ENCODE results near the gene ZBED4.

Gene ZBED4

DNA sequence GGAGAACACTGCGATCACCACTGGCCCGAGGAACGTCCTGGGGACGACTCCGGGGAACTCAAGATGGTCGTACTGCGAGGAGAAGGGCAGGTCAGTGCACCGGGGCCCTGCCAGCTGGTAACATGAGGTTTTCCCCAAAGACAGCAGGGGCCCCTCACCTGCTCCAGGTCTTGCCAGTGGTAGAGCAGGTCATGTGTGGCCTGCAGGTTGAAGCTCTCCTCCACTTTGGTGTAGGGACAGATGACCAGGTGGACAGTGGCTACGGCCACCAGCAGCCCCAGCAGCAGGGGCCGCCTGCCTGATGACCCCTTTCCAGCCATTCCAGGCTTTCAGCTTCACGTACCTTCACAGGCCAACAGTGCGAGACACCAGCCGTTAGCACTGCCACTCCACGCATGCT is 59.8 kb downstream of the ZBED4 start:
- no peak for DNase-seq (ENCODE audit: low read depth, low spot score)
- no peak for TF ChIP-seq ZNF274 (IDR thresholded peaks at IDR 0.05; ENCODE audit: low read depth, low read length)
- TF ChIP-seq YY1 (IDR thresholded peaks at IDR 0.05; ENCODE audit: insufficient read depth, insufficient read length), result no peak
- TF ChIP-seq SUZ12 (IDR thresholded peaks at IDR 0.05; ENCODE audit: extremely low read depth, insufficient read depth, insufficient read length), result no peak
- H3K9ac ChIP-seq (ENCODE audit: insufficient read length, low read depth), result no peak overlapping the region

GRCh38 chr22:49914256-49914655 is 60.6 kb downstream of the ZBED4 start:
- DNase-seq (ENCODE audit: low read depth, low spot score), result no peak
- Histone ChIP-seq H3K9ac (ENCODE audit: insufficient read length, low read depth) (no peak overlapping the region), H3K9me3 (ENCODE audit: insufficient read depth, low read length) (no peaks in the 10 kb centered on the region), H3K4me3 (ENCODE audit: insufficient read length, low read depth) (no peak overlapping the region), H3K27me3 (ENCODE audit: insufficient read depth, insufficient read length) (no peaks in the 10 kb centered on the region), H3K4me1 (ENCODE audit: insufficient read depth, insufficient read length) (peaks cover 10% of the 10 kb centered on the region), H3K36me3 (ENCODE audit: insufficient read depth, insufficient read length, low read length) (peaks cover 41% of the 10 kb centered on the region)
- TF ChIP-seq SUZ12 (IDR thresholded peaks at IDR 0.05; ENCODE audit: extremely low read depth, insufficient read depth, insufficient read length) (no peak), ZNF274 (IDR thresholded peaks at IDR 0.05; ENCODE audit: low read depth, low read length) (no peak), YY1 (IDR thresholded peaks at IDR 0.05; ENCODE audit: insufficient read depth, insufficient read length) (no peak)

More for the DNA sequence above, 59.8 kb downstream of the ZBED4 start:
- H3K4me3 ChIP-seq (ENCODE audit: insufficient read length, low read depth), result no peak overlapping the region
- peaks cover 6% of the 10 kb centered on the region for H3K4me1 ChIP-seq (ENCODE audit: insufficient read depth, insufficient read length)
- peaks cover 45% of the 10 kb centered on the region for H3K36me3 ChIP-seq (ENCODE audit: insufficient read depth, insufficient read length, low read length)
- H3K27me3 ChIP-seq (ENCODE audit: insufficient read depth, insufficient read length), result no peaks in the 10 kb centered on the region
- no peaks in the 10 kb centered on the region for H3K9me3 ChIP-seq (ENCODE audit: insufficient read depth, low read length)

- Histone ChIP-seq H3K27me3 (ENCODE audit: insufficient read depth, insufficient read length) (no peaks in the 10 kb centered on the region), H3K4me3 (ENCODE audit: insufficient read length, low read depth) (no peak overlapping the region), H3K9ac (ENCODE audit: insufficient read length, low read depth) (no peak overlapping the region), H3K9me3 (ENCODE audit: insufficient read depth, low read length) (no peaks in the 10 kb centered on the region), H3K36me3 (ENCODE audit: insufficient read depth, insufficient read length, low read length) (peaks cover 38% of the 10 kb centered on the region), H3K4me1 (ENCODE audit: insufficient read depth, insufficient read length) (peaks cover 7% of the 10 kb centered on the region)
- TF ChIP-seq SUZ12 (IDR thresholded peaks at IDR 0.05; ENCODE audit: extremely low read depth, insufficient read depth, insufficient read length) (no peak), YY1 (IDR thresholded peaks at IDR 0.05; ENCODE audit: insufficient read depth, insufficient read length) (no peak), ZNF274 (IDR thresholded peaks at IDR 0.05; ENCODE audit: low read depth, low read length) (no peak)
- no peak for DNase-seq (ENCODE audit: low read depth, low spot score)
Measured at GRCh38 chr22:49915610-49916009, 62.0 kb downstream of the ZBED4 start.

DNA sequence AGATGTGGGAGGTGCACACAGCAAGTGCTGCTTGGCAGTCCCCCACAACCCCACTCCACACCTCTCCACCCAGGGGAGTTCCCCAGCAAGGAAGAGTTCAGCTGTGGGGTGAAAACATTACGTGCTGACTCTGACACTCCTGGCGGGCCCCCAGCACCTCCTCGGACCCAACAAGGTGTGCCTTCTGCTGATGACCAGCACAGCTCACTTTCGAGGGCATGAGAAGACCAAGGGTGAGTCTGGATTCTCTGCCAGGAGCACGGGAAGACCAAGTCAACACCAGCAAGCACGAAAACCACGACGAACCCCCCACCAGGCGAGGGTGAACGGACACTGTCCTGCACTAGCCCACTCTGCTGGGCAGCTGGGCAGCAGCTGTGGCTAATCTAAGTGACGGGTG is 63.2 kb downstream of the ZBED4 start:
- H3K9me3 ChIP-seq (ENCODE audit: insufficient read depth, low read length), result no peaks in the 10 kb centered on the region
- peaks cover 7% of the 10 kb centered on the region for H3K4me1 ChIP-seq (ENCODE audit: insufficient read depth, insufficient read length)
- H3K9ac ChIP-seq (ENCODE audit: insufficient read length, low read depth), result no peak overlapping the region
- DNase-seq (ENCODE audit: low read depth, low spot score), result no peak
- TF ChIP-seq ZNF274 (IDR thresholded peaks at IDR 0.05; ENCODE audit: low read depth, low read length) (no peak), YY1 (IDR thresholded peaks at IDR 0.05; ENCODE audit: insufficient read depth, insufficient read length) (no peak)
- no peaks in the 10 kb centered on the region for H3K27me3 ChIP-seq (ENCODE audit: insufficient read depth, insufficient read length)
- peaks cover 41% of the 10 kb centered on the region for H3K36me3 ChIP-seq (ENCODE audit: insufficient read depth, insufficient read length, low read length)
- peak overlapping the region; percentile 21 for H3K4me3 ChIP-seq (ENCODE audit: insufficient read length, low read depth)

DNA sequence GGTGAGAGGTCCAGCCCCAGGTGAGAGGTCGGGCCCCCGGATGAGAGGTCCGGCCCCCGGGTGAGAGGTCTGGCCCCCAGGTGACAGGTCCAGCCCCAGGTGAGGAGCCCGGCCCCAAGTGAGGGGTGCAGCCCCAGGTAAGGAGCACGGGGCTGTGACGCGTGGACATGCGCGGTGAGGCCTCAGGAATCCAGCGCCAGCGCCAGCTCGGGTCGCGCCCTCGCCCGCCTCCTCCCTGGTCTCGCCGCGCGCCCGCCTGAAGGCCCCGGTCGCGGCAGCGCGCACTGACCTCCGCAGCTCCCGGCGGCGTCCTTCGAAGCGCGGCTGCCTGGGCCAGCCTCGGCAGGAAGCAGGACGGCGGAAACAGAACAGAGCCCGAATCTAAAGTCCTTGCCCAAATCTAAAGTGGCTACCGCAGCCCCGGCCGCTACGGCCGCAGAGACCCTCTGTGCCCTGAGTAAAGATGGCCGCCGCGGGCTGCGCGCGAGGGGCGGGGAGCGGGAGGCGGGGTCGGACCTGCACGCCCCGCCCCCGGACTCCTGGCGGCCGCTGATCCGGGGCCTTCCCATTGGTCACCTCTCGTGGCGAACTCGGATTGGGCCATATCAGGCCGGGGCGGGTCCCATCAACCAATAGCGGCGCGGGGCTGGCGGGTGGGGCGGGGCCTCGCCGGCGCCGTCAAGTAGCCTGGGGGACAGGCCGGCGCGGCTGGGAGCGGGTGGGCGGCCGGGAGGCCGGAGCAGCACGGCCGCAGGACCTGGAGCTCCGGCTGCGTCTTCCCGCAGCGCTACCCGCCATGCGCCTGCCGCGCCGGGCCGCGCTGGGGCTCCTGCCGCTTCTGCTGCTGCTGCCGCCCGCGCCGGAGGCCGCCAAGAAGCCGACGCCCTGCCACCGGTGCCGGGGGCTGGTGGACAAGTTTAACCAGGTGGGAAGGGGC is 64.6 kb downstream of the ZBED4 start, which contains the start of the genes ALG12 and CRELD2:
Gene ALG12, minus strand, starts transcription at position 465 of the 937 bp plus-strand sequence. CDS start 4,673 bp downstream, outside the sequence.
Gene CRELD2, plus strand, starts transcription at position 661 of the 937 bp plus-strand sequence. Its CDS starts 136 bp downstream, at position 797.
- H3K4me3 ChIP-seq (ENCODE audit: insufficient read length, low read depth), result peak within 1 kb of the TSS; percentile 71
- H3K9ac ChIP-seq (ENCODE audit: insufficient read length, low read depth), result peak within 1 kb of the TSS; percentile 90
- H3K36me3 ChIP-seq (ENCODE audit: insufficient read depth, insufficient read length, low read length), result peaks cover 34% of the 10 kb centered on the region

DNA sequence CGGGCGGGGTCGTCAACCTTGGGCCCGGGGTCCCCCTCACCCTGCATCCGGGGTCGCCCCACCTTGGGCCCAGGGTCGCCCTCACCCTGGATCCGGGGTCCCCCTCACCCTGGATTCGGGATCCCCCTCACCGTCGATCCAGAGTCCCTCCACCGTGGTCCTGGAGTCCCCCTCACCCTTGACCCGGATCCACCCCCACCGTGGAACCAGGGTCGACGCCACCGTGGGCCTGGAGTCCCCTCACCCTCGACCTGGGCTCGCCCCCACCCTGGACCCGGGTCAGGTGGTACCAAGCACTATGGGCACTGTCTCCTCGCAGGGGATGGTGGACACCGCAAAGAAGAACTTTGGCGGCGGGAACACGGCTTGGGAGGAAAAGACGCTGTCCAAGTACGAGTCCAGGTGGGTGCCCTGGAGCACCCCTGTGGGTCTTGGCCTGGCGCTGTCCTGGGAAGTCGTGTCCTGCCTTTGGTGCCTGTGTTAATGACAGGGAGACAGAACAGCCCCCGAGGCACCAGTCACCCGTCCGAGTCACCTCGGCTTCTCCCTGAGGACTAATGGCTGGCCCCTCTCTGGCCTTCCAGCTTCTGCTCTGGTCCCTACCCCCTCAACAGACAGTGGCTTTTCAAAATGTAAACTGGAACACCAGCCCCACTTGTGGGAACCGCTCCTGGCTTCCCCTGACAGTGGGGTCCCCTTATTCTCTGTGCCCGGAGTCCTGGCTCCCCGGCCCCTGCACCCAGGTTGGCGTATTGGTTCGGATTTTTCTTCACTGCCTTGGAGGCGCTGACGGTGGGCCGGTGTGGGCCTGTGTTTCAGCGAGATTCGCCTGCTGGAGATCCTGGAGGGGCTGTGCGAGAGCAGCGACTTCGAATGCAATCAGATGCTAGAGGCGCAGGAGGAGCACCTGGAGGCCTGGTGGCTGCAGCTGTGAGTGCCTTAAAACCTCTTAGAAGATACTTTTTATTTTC is 65.6 kb downstream of the ZBED4 start:
- H3K36me3 ChIP-seq (ENCODE audit: insufficient read depth, insufficient read length, low read length), result peaks cover 30% of the 10 kb centered on the region
- H3K4me1 ChIP-seq (ENCODE audit: insufficient read depth, insufficient read length), result peaks cover 12% of the 10 kb centered on the region
- no peaks in the 10 kb centered on the region for H3K9me3 ChIP-seq (ENCODE audit: insufficient read depth, low read length)
- H3K27me3 ChIP-seq (ENCODE audit: insufficient read depth, insufficient read length), result no peaks in the 10 kb centered on the region
- H3K4me3 ChIP-seq (ENCODE audit: insufficient read length, low read depth), result peak overlapping the region; percentile 60
- H3K9ac ChIP-seq (ENCODE audit: insufficient read length, low read depth), result peak overlapping the region; percentile 82
- TF ChIP-seq SUZ12 (IDR thresholded peaks at IDR 0.05; ENCODE audit: extremely low read depth, insufficient read depth, insufficient read length), result no peak
- TF ChIP-seq YY1 (IDR thresholded peaks at IDR 0.05; ENCODE audit: insufficient read depth, insufficient read length), result no peak
- no peak for TF ChIP-seq ZNF274 (IDR thresholded peaks at IDR 0.05; ENCODE audit: low read depth, low read length)
- DNase-seq (ENCODE audit: low read depth, low spot score), result no peak

More for the DNA sequence above, 64.6 kb downstream of the ZBED4 start, which contains the start of the genes ALG12 and CRELD2:
- peaks cover 12% of the 10 kb centered on the region for H3K4me1 ChIP-seq (ENCODE audit: insufficient read depth, insufficient read length)
- TF ChIP-seq YY1 (IDR thresholded peaks at IDR 0.05; ENCODE audit: insufficient read depth, insufficient read length) (peak; percentile 95), ZNF274 (IDR thresholded peaks at IDR 0.05; ENCODE audit: low read depth, low read length) (no peak), SUZ12 (IDR thresholded peaks at IDR 0.05; ENCODE audit: extremely low read depth, insufficient read depth, insufficient read length) (no peak)
- H3K27me3 ChIP-seq (ENCODE audit: insufficient read depth, insufficient read length), result no peaks in the 10 kb centered on the region
- DNase-seq (ENCODE audit: low read depth, low spot score), result peak; percentile 89
- H3K9me3 ChIP-seq (ENCODE audit: insufficient read depth, low read length), result no peaks in the 10 kb centered on the region
